A549 (cell line): ENCODE results near the gene PON2.
A peak's percentile ranks its signal among the peaks of the same experiment; 100 is the strongest.

Experiments
- CHD2 ChIP-seq: fragments of 150-350 bp; IDR thresholded peaks from 2 replicates; pipeline ENCODE4 v1.6.1; 2014; ENCODE audit warnings: low read length; ENCODE audit not compliant: partially characterized antibody
- CHD4 ChIP-seq: fragments of 200-600 bp; sonication (generic); IDR thresholded peaks from 2 replicates; pipeline ENCODE4 v1.6.1; 2016; ENCODE audit warnings: antibody characterized with exemption, mild to moderate bottlenecking, borderline replicate concordance
- CTCF ChIP-seq: fragments of >200 bp; sonication (Bioruptor Twin); formaldehyde crosslinking; IDR thresholded peaks from 3 replicates; pipeline ENCODE4 v1.5.1; 2016
- ELK1 ChIP-seq: fragments of 150-350 bp; IDR thresholded peaks from 2 replicates; pipeline ENCODE4 v1.6.1; 2014; ENCODE audit warnings: low read depth, mild to moderate bottlenecking, low read length
- PHF8 ChIP-seq: fragments of 200-600 bp; sonication (generic); IDR thresholded peaks from 2 replicates; pipeline ENCODE4 v1.6.1; 2016; ENCODE audit warnings: low read depth, mild to moderate bottlenecking, antibody characterized with exemption, moderate library complexity, borderline replicate concordance
- POLR2A ChIP-seq: IDR thresholded peaks from 2 replicates; pipeline ENCODE4 v1.6.1; 2012; ENCODE audit warnings: mild to moderate bottlenecking, low read length
- RFX5 ChIP-seq: fragments of 450-650 bp; IDR thresholded peaks from 2 replicates; pipeline ENCODE4 v1.7.1; 2014; ENCODE audit warnings: antibody characterized with exemption, mild to moderate bottlenecking, moderate library complexity
- TP53 ChIP-seq: fragments of 250-450 bp; sonication (Bioruptor Pico); IDR thresholded peaks from 2 replicates; pipeline ENCODE4 v1.5.0; 2021; ENCODE audit warnings: mild to moderate bottlenecking, moderate library complexity
- TF ChIP-seq, protein P1 (sequence below): fragments of 250-450 bp; sonication (Bioruptor Pico); IDR thresholded peaks from 2 replicates; pipeline ENCODE4 v1.5.0; 2021; ENCODE audit warnings: mild to moderate bottlenecking, moderate library complexity, borderline replicate concordance

DNA sequence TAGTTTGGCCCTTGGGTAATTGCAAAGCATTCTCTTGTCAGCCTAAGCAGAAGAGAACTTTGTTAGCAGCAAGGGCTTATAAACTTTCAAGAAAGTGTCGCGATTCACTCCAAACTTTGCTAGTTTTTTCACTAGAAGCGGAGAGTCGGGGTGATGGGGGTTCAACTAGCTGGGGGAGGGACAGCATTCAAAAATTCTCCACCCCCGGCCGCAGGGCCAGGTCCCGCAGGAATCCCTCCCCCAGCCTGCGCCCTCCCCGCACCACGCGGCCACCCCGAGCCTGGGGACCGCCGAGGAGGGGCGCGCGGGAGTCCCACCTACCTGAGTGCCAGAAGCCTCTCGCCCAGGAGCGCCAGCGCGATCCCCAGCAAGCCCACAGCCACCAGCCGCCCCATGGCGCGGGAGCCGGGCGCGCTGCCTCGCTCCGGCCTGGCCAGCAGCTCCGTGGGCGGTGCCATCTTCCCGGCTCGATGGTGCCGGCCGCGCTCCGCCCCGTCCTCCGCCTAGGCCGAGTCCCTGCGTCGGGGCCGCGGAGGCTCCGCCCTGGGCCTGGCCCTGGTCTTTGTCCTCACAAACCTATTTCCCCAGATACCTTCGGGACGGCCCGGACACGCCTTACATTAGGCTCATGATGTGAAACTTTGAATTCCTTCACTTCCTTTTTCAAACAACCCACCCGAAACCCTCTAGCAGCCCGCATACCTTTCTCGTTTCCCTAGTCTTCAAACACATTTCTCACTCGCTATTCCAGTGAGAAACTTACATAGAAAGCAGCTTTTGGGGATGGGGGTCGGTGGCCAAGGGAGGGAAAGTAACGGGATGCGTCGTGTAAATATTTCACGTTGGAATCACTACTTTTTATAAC lies at the start of gene PON2:
- TF ChIP-seq CTCF (no peak), TP53 (CRISPR knock-in tag) (0 out of 2 replicates have a peak, but pooled peaks have one; percentile 14), POLR2A (peak; percentile 88), CHD2 (no peak), ELK1 (no peak), PHF8 (peak; percentile 86; the same call in 1 of the 2 replicates), RFX5 (no peak), CHD4 (no peak)
- TF ChIP-seq, protein P1, sequence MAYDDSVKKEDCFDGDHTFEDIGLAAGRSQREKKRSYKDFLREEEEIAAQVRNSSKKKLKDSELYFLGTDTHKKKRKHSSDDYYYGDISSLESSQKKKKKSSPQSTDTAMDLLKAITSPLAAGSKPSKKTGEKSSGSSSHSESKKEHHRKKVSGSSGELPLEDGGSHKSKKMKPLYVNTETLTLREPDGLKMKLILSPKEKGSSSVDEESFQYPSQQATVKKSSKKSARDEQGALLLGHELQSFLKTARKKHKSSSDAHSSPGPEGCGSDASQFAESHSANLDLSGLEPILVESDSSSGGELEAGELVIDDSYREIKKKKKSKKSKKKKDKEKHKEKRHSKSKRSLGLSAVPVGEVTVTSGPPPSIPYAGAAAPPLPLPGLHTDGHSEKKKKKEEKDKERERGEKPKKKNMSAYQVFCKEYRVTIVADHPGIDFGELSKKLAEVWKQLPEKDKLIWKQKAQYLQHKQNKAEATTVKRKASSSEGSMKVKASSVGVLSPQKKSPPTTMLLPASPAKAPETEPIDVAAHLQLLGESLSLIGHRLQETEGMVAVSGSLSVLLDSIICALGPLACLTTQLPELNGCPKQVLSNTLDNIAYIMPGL = no peak; the same call in 1 of the 2 replicates
